ENCODE data around the gene ZNF710. TPM values are rescaled to one million over a fixed set of nuclear protein-coding genes. Genes with fewer than 3 reads are reported as not detected.

Gene ZNF710
- polyA plus RNA-seq, 1 experiment, result 2.0 TPM

DNA sequence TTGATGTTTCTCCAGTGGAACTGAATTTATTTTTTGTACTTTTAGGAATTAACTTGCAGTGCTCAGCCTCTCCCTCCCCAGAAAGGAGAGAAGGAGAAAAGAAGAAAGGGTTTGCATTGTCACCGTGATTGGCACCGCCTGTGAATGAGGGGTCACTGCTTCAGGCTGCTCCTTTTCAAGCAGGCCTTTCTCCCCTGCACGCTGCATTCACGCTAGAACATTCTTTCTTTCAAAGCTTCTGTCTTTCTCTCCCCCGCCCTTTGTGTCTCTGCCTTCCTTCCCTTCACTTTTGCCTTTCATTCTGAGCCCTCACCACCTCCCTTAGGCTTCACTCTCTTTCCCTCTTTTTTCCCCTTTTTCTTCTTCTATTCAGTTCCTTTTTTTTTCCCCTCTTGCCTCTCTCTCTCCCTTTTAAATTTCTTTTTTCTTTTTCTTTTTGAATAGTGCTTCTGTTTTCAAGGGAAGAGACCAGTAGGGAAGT, 42.4 kb downstream of the ZNF710 start:
- no peak for DNase-seq (ENCODE audit: low read depth)
- Histone ChIP-seq H3K27me3 (ENCODE audit: control insufficient read depth, insufficient read depth, low read length) (no peaks in the 10 kb centered on the region), H3K36me3 (ENCODE audit: control insufficient read depth, insufficient read depth, low read length) (no peaks in the 10 kb centered on the region; the same call in 1 of the 2 replicates), H3K4me3 (ENCODE audit: low read depth, low read length) (no peak overlapping the region)
- CTCF ChIA-PET, result interaction anchor here (1.0 kb wide), 1 partner anchor 27 kb away, joined by 3 read pairs; no protein-coding TSS in a partner anchor
- POLR2A ChIA-PET, result no interaction called here
- TF ChIP-seq CTCF (IDR thresholded peaks at IDR 0.05; ENCODE audit: insufficient read depth, low read depth, low read length), result no peak

- ChIA-PET POLR2A (no interaction called here), CTCF (no interaction called here)
- H3K27me3 ChIP-seq (ENCODE audit: control insufficient read depth, insufficient read depth, low read length), result no peaks in the 10 kb centered on the region
- no peak for DNase-seq (ENCODE audit: low read depth)
- TF ChIP-seq CTCF (IDR thresholded peaks at IDR 0.05; ENCODE audit: insufficient read depth, low read depth, low read length), result no peak
- H3K4me3 ChIP-seq (ENCODE audit: low read depth, low read length), result no peak overlapping the region
- no peaks in the 10 kb centered on the region; the same call in 1 of the 2 replicates for H3K36me3 ChIP-seq (ENCODE audit: control insufficient read depth, insufficient read depth, low read length)
These were observed 43.1 kb downstream of the ZNF710 start for GRCh38 chr15:90044191-90044590.

- H3K27me3 ChIP-seq (ENCODE audit: control insufficient read depth, insufficient read depth, low read length), result no peaks in the 10 kb centered on the region
- DNase-seq (ENCODE audit: low read depth), result no peak
- no peaks in the 10 kb centered on the region; the same call in 1 of the 2 replicates for H3K36me3 ChIP-seq (ENCODE audit: control insufficient read depth, insufficient read depth, low read length)
- ChIA-PET POLR2A (no interaction called here), CTCF (interaction anchor here (1.1 to 1.4 kb wide), 2 partner anchors 12 to 26 kb away, joined by 3 to 4 read pairs; no protein-coding TSS in a partner anchor)
- H3K4me3 ChIP-seq (ENCODE audit: low read depth, low read length), result no peak overlapping the region
- no peak for TF ChIP-seq CTCF (IDR thresholded peaks at IDR 0.05; ENCODE audit: insufficient read depth, low read depth, low read length)
These were observed 43.8 kb downstream of the ZNF710 start for GRCh38 chr15:90044916-90045371.

GRCh38 chr15:90046289-90046688, 45.2 kb downstream of the ZNF710 start:
- Histone ChIP-seq H3K36me3 (ENCODE audit: control insufficient read depth, insufficient read depth, low read length) (no peaks in the 10 kb centered on the region; the same call in 1 of the 2 replicates), H3K4me3 (ENCODE audit: low read depth, low read length) (no peak overlapping the region), H3K27me3 (ENCODE audit: control insufficient read depth, insufficient read depth, low read length) (no peaks in the 10 kb centered on the region)
- CTCF ChIA-PET, result interaction anchor here (1.1 kb wide), 1 partner anchor 10 kb away, joined by 3 read pairs; no protein-coding TSS in a partner anchor
- no peak for TF ChIP-seq CTCF (IDR thresholded peaks at IDR 0.05; ENCODE audit: insufficient read depth, low read depth, low read length)
- POLR2A ChIA-PET, result no interaction called here
- DNase-seq (ENCODE audit: low read depth), result no peak

DNA sequence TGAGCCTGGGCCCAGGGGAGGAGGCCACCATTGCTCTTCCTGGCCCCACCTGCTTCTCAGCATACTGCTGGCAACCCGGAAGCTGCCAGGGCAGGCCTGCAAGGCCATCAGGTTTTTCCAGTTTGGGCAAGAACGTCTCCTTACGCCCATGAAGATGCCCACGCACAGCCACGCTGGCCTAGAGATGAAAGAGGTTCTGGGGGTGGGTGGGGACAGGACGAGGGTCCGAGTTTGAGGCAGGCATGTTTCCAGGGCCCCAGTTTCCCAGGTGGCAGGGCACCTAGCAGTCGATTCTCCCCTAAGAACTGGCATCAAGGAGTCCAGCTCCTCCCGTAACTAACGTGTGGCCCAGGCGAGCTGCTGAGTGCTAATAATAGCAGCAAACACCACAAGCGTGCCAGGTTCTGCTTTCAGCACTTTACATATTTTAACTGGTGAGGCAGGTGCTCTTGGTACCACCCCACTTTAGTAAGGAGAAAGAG, 45.8 kb downstream of the ZNF710 start:
- TF ChIP-seq CTCF (IDR thresholded peaks at IDR 0.05; ENCODE audit: insufficient read depth, low read depth, low read length), result no peak
- DNase-seq (ENCODE audit: low read depth), result no peak
- POLR2A ChIA-PET, result no interaction called here
- Histone ChIP-seq H3K4me3 (ENCODE audit: low read depth, low read length) (no peak overlapping the region), H3K27me3 (ENCODE audit: control insufficient read depth, insufficient read depth, low read length) (no peaks in the 10 kb centered on the region), H3K36me3 (ENCODE audit: control insufficient read depth, insufficient read depth, low read length) (no peaks in the 10 kb centered on the region; the same call in 1 of the 2 replicates)
- CTCF ChIA-PET, result interaction anchor here (0.6 kb wide), 1 partner anchor 24 kb away, joined by 3 read pairs; no protein-coding TSS in a partner anchor

Data from BJ (cell line).